C4-2B (cell line): ENCODE measurements around the gene TNS1.

ENCODE experiments used
- ZFX ChIP-seq: fragments of 450-650 bp; IDR thresholded peaks from 2 replicates; pipeline ENCODE4 v1.6.1; 2017
- TF ChIP-seq, protein P1 (sequence below): fragments of 450-650 bp; conservative IDR thresholded peaks from 2 replicates; pipeline ENCODE4 v1.5.1; 2017; ENCODE audit warnings: mild to moderate bottlenecking

DNA sequence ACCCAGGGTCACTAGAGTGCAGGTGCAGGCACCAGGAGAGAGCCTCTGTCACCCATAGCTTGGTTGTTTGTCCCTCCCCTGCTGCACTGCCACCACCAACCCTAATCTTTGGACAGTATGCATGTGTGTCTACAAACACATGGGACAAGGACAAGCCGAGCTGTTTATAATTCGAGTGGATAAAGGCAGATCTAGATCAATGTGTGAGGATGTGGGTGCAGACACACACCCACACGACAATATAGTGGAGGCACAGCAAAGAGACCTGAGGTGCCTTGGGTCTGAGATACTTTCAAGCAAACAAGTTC, 199.2 kb downstream of the TNS1 start:
- TF ChIP-seq, protein P1, sequence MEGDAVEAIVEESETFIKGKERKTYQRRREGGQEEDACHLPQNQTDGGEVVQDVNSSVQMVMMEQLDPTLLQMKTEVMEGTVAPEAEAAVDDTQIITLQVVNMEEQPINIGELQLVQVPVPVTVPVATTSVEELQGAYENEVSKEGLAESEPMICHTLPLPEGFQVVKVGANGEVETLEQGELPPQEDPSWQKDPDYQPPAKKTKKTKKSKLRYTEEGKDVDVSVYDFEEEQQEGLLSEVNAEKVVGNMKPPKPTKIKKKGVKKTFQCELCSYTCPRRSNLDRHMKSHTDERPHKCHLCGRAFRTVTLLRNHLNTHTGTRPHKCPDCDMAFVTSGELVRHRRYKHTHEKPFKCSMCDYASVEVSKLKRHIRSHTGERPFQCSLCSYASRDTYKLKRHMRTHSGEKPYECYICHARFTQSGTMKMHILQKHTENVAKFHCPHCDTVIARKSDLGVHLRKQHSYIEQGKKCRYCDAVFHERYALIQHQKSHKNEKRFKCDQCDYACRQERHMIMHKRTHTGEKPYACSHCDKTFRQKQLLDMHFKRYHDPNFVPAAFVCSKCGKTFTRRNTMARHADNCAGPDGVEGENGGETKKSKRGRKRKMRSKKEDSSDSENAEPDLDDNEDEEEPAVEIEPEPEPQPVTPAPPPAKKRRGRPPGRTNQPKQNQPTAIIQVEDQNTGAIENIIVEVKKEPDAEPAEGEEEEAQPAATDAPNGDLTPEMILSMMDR: no peak
- TF ChIP-seq ZFX: no peak
